Dendritic cell treated with granulocyte-macrophage colony-stimulating factor and Interleukin-4, amounts not matched to agents 40 ng/mL and 50 ng/mL, for 4 days (primary cell): ENCODE results near the gene AASS.

Experiments used
- H3K27ac Mint-ChIP-seq: one replicate; pipeline ENCODE4 v1.8.0; 2022; ENCODE audit warnings: mild to moderate bottlenecking, mixed read lengths
- H3K27me3 Mint-ChIP-seq: one replicate; pipeline ENCODE4 v1.8.0; 2022; ENCODE audit warnings: mild to moderate bottlenecking, mixed read lengths
- H3K36me3 Mint-ChIP-seq: one replicate; pipeline ENCODE4 v1.8.0; 2022; ENCODE audit warnings: low read depth, mixed read lengths
- H3K4me1 Mint-ChIP-seq: one replicate; pipeline ENCODE4 v1.8.0; 2022; ENCODE audit warnings: low read depth, mixed read lengths
- H3K4me3 Mint-ChIP-seq: one replicate; pipeline ENCODE4 v1.8.0; 2022; ENCODE audit warnings: mild to moderate bottlenecking, moderate library complexity, mixed read lengths
- H3K9me3 Mint-ChIP-seq: one replicate; pipeline ENCODE4 v1.8.0; 2022; ENCODE audit warnings: mixed read lengths
- intact Hi-C: fragments of 100-400 bp; cut with micrococcal nuclease; formaldehyde crosslinking; loops from one replicate; pipeline ENCODE4 v1.15.0; 2022

The AASS gene

DNA sequence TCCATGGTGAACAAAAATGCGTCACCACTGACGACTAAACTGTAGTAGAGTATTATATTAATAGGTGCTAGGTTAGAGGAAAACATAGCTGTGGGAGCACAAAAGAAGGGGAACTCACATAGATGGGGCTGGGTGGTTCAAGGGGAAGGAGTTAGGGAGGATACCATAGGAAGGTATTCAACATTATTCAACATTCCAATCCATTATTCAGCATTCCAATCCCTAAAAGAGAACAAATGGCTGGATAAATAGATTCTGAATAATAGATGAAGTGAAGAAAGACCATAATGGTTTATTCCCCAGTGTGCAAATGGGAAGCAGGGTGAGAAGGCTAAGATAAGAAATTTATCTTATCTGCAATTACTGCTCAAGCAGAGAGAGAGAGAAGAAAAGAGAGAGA, 61.4 kb downstream of the AASS start:
- Mint-ChIP-seq H3K36me3 (no peaks in the 10 kb centered on the region), H3K9me3 (no peaks in the 10 kb centered on the region), H3K27ac (no peak overlapping the region), H3K4me3 (no peak overlapping the region), H3K27me3 (no peaks in the 10 kb centered on the region), H3K4me1 (no peaks in the 10 kb centered on the region)
- intact Hi-C loops: no loop called here

DNA sequence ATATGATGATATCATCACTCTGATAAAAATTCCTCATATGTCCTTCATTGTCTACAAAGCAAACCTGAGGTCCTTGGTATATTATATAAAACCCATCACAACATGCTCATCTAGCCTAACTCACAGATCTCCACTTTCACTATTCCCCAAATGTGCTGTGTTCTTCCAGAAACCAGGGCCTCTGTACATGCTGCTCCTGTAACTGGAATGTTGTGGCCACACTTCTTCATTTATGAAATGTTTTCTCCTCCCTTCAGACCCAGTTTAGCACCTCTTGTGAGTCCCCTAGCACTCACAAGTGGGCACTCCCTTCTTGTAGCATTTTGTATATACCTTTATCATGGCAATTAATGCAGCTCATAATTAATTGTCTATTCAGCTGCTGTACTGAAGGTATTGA, 61.9 kb downstream of the AASS start:
- intact Hi-C loops: no loop called here
- H3K27me3 Mint-ChIP-seq: no peaks in the 10 kb centered on the region
- H3K4me1 Mint-ChIP-seq: no peaks in the 10 kb centered on the region
- no peaks in the 10 kb centered on the region for H3K9me3 Mint-ChIP-seq
- H3K4me3 Mint-ChIP-seq: no peak overlapping the region
- H3K36me3 Mint-ChIP-seq: no peaks in the 10 kb centered on the region
- no peak overlapping the region for H3K27ac Mint-ChIP-seq

- no peaks in the 10 kb centered on the region for H3K4me1 Mint-ChIP-seq
- H3K36me3 Mint-ChIP-seq: no peaks in the 10 kb centered on the region
- no peak overlapping the region for H3K4me3 Mint-ChIP-seq
- intact Hi-C loops: no loop called here
- H3K9me3 Mint-ChIP-seq: no peaks in the 10 kb centered on the region
- no peak overlapping the region for H3K27ac Mint-ChIP-seq
- no peaks in the 10 kb centered on the region for H3K27me3 Mint-ChIP-seq
These were observed 70.4 kb downstream of the AASS start for GRCh38 chr7:122073635-122074034.

DNA sequence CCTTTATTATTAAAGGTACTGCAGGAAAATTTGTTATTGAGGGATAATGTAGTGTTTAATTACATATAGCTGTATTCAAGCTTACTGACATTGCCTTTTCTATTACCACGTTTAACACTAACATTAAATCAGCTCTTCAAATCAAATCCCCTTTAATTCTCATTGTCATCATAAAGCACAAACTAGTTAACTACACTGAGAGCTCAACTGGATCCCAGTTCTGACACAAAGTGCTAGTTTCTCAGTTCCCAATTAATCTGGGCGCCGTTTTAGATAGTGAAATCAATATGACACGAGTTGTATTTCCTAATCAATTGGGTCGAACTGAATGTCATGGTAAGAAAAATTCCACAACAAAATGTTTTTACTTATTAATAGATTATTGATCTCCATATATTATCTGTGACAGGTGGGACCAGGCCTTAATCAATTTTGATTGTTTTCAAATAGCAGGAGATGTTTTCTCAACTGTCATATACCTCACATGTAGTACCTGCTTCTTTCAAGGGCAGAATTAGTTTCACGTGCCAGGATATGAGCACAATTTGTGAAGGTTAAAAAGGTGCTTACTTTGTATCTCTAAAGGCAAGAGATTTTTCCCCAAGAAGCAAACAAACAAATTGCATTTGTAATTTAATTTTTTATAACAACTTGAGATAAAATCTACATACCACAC, 71.0 kb downstream of the AASS start:
- no peaks in the 10 kb centered on the region for H3K36me3 Mint-ChIP-seq
- H3K4me1 Mint-ChIP-seq: no peaks in the 10 kb centered on the region
- no peaks in the 10 kb centered on the region for H3K9me3 Mint-ChIP-seq
- no peak overlapping the region for H3K4me3 Mint-ChIP-seq
- intact Hi-C loops: no loop called here
- H3K27ac Mint-ChIP-seq: no peak overlapping the region
- H3K27me3 Mint-ChIP-seq: no peaks in the 10 kb centered on the region

GRCh38 chr7:122072272-122072671, 71.8 kb downstream of the AASS start:
- Mint-ChIP-seq H3K27ac (no peak overlapping the region), H3K9me3 (no peaks in the 10 kb centered on the region), H3K27me3 (no peaks in the 10 kb centered on the region), H3K4me1 (no peaks in the 10 kb centered on the region), H3K36me3 (no peaks in the 10 kb centered on the region), H3K4me3 (no peak overlapping the region)
- intact Hi-C loops: no loop called here

DNA sequence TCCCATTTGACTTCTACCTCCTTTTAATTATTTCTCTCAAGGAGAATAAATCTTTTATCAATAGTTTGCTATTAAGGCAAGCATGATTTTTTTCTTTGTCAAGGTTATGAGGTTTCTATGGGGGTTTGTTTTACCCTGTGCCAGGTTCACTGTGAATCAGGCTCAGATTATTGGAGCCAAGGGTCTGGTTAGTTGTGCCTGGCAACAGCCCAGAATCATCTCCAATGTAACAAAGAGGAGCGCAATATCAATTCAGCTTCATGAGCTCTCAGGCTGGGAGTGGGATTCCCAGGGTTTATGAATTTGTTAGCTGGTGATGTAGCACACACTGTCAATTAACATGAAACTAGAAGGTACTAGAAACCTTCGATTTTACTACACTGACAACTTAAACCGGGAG, 73.2 kb downstream of the AASS start:
- no peak overlapping the region for H3K27ac Mint-ChIP-seq
- no peaks in the 10 kb centered on the region for H3K36me3 Mint-ChIP-seq
- intact Hi-C loops: no loop called here
- H3K27me3 Mint-ChIP-seq: no peaks in the 10 kb centered on the region
- no peak overlapping the region for H3K4me3 Mint-ChIP-seq
- H3K4me1 Mint-ChIP-seq: no peaks in the 10 kb centered on the region
- no peaks in the 10 kb centered on the region for H3K9me3 Mint-ChIP-seq

DNA sequence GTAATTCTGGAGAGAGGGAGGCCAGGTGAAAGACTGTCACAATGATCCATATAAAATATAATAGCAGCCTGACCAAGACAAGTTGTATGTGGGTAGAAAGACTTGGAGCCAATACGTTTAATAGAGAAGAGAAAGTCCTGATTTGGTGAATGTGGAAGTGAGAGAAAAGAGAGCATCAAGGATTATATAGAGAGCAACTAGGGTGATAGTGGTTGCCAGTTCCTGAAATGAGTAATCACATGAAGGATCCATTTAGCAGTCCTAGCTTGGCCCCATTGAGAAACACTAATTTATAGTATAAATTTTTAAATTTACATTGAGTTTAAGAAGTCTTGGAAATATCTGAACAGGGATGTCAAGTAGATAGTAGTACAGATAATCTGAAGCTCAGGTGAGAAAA, 74.0 kb downstream of the AASS start:
- Mint-ChIP-seq H3K27ac (no peak overlapping the region), H3K9me3 (no peaks in the 10 kb centered on the region), H3K4me3 (no peak overlapping the region), H3K36me3 (no peaks in the 10 kb centered on the region), H3K4me1 (no peaks in the 10 kb centered on the region), H3K27me3 (no peaks in the 10 kb centered on the region)
- intact Hi-C loops: no loop called here

GRCh38 chr7:122068999-122069398, 75.0 kb downstream of the AASS start:
- Mint-ChIP-seq H3K36me3 (no peaks in the 10 kb centered on the region), H3K4me1 (no peaks in the 10 kb centered on the region), H3K27ac (no peak overlapping the region), H3K4me3 (no peak overlapping the region), H3K9me3 (no peaks in the 10 kb centered on the region), H3K27me3 (no peaks in the 10 kb centered on the region)
- intact Hi-C loops: no loop called here

DNA sequence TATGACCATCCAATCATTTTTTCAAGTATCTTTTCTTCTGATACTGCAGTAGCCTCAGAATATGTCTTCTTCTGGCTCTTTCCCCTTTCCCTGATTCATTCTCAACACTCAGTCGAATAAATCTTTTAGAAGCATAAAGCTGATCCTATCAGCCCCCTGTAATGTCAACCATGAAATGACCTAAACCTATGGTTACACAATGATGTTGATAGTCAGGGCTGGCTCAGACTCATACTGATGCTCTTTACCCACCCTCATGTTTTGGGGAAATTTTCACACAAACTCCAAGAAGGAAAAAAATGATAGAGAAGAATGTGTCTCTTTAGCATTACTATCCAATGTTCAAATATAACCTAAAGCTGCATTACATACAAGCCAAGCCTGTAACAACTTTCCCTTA, 76.0 kb downstream of the AASS start:
- H3K27me3 Mint-ChIP-seq: no peaks in the 10 kb centered on the region
- no peak overlapping the region for H3K4me3 Mint-ChIP-seq
- H3K4me1 Mint-ChIP-seq: no peaks in the 10 kb centered on the region
- intact Hi-C loops: no loop called here
- H3K36me3 Mint-ChIP-seq: no peaks in the 10 kb centered on the region
- no peak overlapping the region for H3K27ac Mint-ChIP-seq
- no peaks in the 10 kb centered on the region for H3K9me3 Mint-ChIP-seq

- Mint-ChIP-seq H3K36me3 (no peaks in the 10 kb centered on the region), H3K9me3 (no peaks in the 10 kb centered on the region), H3K4me1 (no peaks in the 10 kb centered on the region), H3K4me3 (no peak overlapping the region), H3K27me3 (no peaks in the 10 kb centered on the region), H3K27ac (no peak overlapping the region)
- intact Hi-C loops: no loop called here
These were observed 77.0 kb downstream of the AASS start for GRCh38 chr7:122067077-122067476.

DNA sequence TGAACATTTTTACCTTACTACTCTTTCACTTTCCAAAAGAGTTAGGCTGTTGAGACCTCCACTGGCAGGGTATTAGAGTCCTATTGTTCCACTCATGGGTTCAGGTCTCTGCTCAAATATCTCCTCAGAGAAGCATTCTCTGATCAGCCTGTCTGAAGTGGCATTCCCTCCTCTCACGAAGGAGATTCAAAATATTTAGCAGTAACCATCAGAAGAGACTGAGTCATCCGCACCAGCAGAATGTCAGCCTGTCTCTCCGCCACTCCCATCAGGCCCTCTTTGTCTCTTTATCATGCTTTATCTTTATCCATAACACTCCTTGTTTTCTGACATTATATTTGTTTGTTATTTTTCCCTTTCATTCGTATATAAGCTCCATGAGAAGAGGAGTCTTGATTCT, 79.1 kb downstream of the AASS start:
- Mint-ChIP-seq H3K36me3 (no peaks in the 10 kb centered on the region), H3K4me3 (no peak overlapping the region), H3K9me3 (no peaks in the 10 kb centered on the region), H3K27ac (no peak overlapping the region), H3K4me1 (no peaks in the 10 kb centered on the region), H3K27me3 (no peaks in the 10 kb centered on the region)
- intact Hi-C loops: no loop called here

GRCh38 chr7:122063146-122063545, 80.9 kb downstream of the AASS start:
- H3K27ac Mint-ChIP-seq: no peak overlapping the region
- no peaks in the 10 kb centered on the region for H3K9me3 Mint-ChIP-seq
- H3K4me1 Mint-ChIP-seq: no peaks in the 10 kb centered on the region
- no peak overlapping the region for H3K4me3 Mint-ChIP-seq
- H3K36me3 Mint-ChIP-seq: no peaks in the 10 kb centered on the region
- intact Hi-C loops: no loop called here
- no peaks in the 10 kb centered on the region for H3K27me3 Mint-ChIP-seq

DNA sequence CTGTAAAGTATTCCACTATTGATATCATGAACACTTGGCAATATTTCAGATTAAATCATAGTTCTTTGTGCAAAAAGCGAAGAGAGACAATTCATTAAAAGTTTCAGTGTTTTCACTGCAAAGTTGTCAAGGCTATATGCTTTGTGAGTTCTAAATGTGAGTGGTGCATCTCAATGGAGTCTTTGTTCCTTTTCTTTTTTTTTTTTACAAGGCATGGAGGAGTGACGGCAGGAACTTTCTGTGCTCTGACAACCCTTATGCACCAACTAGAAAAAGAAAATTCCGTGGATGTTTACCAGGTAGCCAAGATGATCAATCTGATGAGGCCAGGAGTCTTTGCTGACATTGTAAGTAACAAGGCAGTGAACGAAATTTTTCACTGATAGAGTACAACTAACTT, 84.5 kb downstream of the AASS start:
- intact Hi-C loops: no loop called here
- no peaks in the 10 kb centered on the region for H3K27me3 Mint-ChIP-seq

GRCh38 chr7:122056977-122057376, 87.1 kb downstream of the AASS start:
- no peaks in the 10 kb centered on the region for H3K36me3 Mint-ChIP-seq
- H3K4me3 Mint-ChIP-seq: no peak overlapping the region
- no peaks in the 10 kb centered on the region for H3K4me1 Mint-ChIP-seq
- H3K9me3 Mint-ChIP-seq: no peaks in the 10 kb centered on the region
- H3K27me3 Mint-ChIP-seq: no peaks in the 10 kb centered on the region
- H3K27ac Mint-ChIP-seq: no peak overlapping the region
- intact Hi-C loops: no loop called here

More for the DNA sequence above, 84.5 kb downstream of the AASS start:
- Mint-ChIP-seq H3K4me3 (no peak overlapping the region), H3K9me3 (no peaks in the 10 kb centered on the region), H3K4me1 (no peaks in the 10 kb centered on the region), H3K27ac (no peak overlapping the region), H3K36me3 (no peaks in the 10 kb centered on the region)

DNA sequence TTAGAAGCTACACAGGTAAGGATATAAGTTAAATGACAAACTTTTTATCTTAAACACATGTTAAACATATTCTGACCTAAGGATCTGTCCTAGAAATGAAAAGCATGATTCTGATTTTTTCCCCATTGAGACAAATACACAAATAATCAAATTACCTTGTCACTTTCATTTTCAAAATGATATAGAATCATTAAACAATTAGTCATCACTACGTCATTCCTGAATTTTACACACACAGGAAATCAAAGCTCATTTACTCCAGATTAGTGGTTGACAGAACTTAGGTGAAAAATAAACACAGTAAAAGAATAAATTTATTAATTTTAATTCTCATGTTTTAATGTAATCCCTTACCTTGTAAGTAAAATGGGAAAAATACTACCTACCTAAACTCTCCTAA, 89.0 kb downstream of the AASS start:
- H3K4me3 Mint-ChIP-seq: no peak overlapping the region
- no peak overlapping the region for H3K27ac Mint-ChIP-seq
- H3K36me3 Mint-ChIP-seq: no peaks in the 10 kb centered on the region
- no peaks in the 10 kb centered on the region for H3K27me3 Mint-ChIP-seq
- intact Hi-C loops: no loop called here
- no peaks in the 10 kb centered on the region for H3K9me3 Mint-ChIP-seq
- no peaks in the 10 kb centered on the region for H3K4me1 Mint-ChIP-seq
